Body of pancreas (tissue), 4 donors: ENCODE data around the gene PTCD1.

Experiments used
- CTCF ChIP-seq, 7 experiments: fragments of 450-650 bp in 4 of 7; fragments of 200-600 bp in 3 of 7; sonication (generic) in 3 of 7; IDR thresholded peaks; one replicate each; pipeline ENCODE4 v1.5.1; 2016 to 2019; ENCODE audit warnings: antibody characterized with exemption in 7 of 7
- POLR2A ChIP-seq, 3 donors: fragments of 450-650 bp; IDR thresholded peaks; one replicate each; pipeline ENCODE4 v1.6.1; 2016; ENCODE audit warnings: antibody characterized with exemption in 3 of 3, mild to moderate bottlenecking in 2 of 3

DNA sequence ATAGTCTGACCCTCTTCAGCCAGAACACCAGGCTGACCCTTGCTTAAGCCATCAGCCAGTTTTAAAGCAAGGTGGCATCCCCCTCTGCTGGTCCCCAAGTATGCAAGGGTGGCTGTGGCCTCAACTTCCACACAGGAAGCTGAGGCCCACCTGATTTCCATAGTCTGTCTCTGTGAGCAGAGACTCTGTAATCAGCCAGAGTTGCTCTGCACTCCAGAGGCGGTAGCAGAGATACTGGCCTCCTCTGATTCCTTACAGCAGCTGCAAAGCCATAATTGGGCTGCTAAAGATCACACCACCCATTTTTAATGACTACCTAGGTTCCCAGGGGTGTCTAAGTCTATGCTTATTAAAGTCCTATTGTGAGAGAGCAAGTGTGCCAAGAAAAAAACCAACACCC is 32.0 kb downstream of the PTCD1 start:
- TF ChIP-seq CTCF (IDR thresholded peaks at IDR 0.05), result no peak
- no peak for TF ChIP-seq POLR2A (IDR thresholded peaks at IDR 0.05)
